SH-SY5Y (cell line): ENCODE measurements around the gene ZCCHC14.

Experiments used
- GATA2 ChIP-seq: IDR thresholded peaks from 2 replicates; pipeline ENCODE4 v1.6.1; 2011; ENCODE audit warnings: mild to moderate bottlenecking, low read depth, low read length
- GATA3 ChIP-seq: IDR thresholded peaks from 2 replicates; pipeline ENCODE4 v1.6.1; 2011; ENCODE audit warnings: low read depth, mild to moderate bottlenecking, low read length, moderate library complexity

- TF ChIP-seq GATA2 (no peak), GATA3 (no peak)
These were observed 74.2 kb downstream of the ZCCHC14 start for GRCh38 chr16:87418644-87419043.
